ENCODE measurements around the gene PIR. TPM values are rescaled to one million over a fixed set of nuclear protein-coding genes. Genes with fewer than 3 reads are reported as not detected.
A peak's percentile ranks its signal among the peaks of the same experiment; 100 is the strongest.

PIR gene
- total and polyA plus RNA-seq, 9 of the 15 experiments (the other 6 are each of a cell fraction or from before 2014, with no cell fraction given): 7.5 to 29.8 (median 11.5) TPM

DNA sequence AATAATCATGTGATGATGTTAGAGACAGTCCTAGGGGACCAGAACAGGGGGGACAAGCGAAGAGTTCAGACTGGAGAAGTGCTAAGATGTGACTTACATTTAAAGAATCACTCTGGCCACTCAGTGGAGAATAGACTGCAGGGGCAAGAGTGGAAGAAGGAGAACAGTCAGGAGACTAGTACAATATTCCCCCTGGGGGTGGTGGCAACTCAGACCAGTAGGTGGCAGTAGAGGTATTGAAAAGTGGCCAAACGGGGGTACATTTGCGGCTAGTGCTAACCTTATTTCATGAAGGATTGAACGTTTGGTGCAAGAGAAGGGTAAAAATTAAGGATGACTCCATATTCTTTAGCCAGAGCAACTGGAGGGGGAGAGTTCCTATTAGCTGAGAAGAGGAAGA, 4.7 kb upstream of the PIR start (continued):
- TF ChIP-seq IRF2 (CRISPR knock-in tag; IDR thresholded peaks at IDR 0.05) (no peak), HMBOX1 (IDR thresholded peaks at IDR 0.05) (peak; percentile 51; the same call in 1 of the 2 replicates), PRDM10 (IDR thresholded peaks at IDR 0.05; ENCODE audit: partially characterized antibody) (peak; percentile 8), SMC3 (conservative IDR thresholded peaks at IDR 0.05; ENCODE audit: insufficient read depth, low read depth, low read length) (peak; percentile 70), DEAF1 (CRISPR knock-in tag; IDR thresholded peaks at IDR 0.05) (peak; percentile 53)
